H1 (cell line): ENCODE measurements around the gene SELENOS.

ENCODE experiments used
- CREB1 ChIP-seq: IDR thresholded peaks from 2 replicates; pipeline ENCODE4 v1.6.1; 2012; ENCODE audit warnings: inconsistent platforms
- EZH2 ChIP-seq: fragments of 200-600 bp; sonication (generic); IDR thresholded peaks from 2 replicates; pipeline ENCODE4 v1.7.1; 2012; ENCODE audit warnings: low read depth, mild to moderate bottlenecking, moderate library complexity, low read length, inconsistent platforms; ENCODE audit not compliant: severe bottlenecking
- POLR2A ChIP-seq, 2 experiments: IDR thresholded peaks; 1 replicate in 1 of 2; 2 replicates in 1 of 2; pipeline ENCODE4 v1.6.1; 2011; ENCODE audit warnings: low read depth in 2 of 2, low read length in 2 of 2, mild to moderate bottlenecking in 2 of 2; ENCODE audit errors: control extremely low read depth in 1 of 2
- RAD21 ChIP-seq, 2 experiments: IDR thresholded peaks in 1 of 2; conservative IDR thresholded peaks in 1 of 2; 2 replicates each; pipeline ENCODE4 v1.6.1; 2011; ENCODE audit warnings: low read depth in 2 of 2, low read length in 2 of 2, improper control_type of control experiment in 1 of 2, inconsistent platforms in 1 of 2, mild to moderate bottlenecking in 1 of 2, moderate library complexity in 1 of 2
- RXRA ChIP-seq: IDR thresholded peaks from 2 replicates; pipeline ENCODE4 v1.6.1; 2011; ENCODE audit warnings: low read depth, mild to moderate bottlenecking, low read length, moderate library complexity; ENCODE audit not compliant: insufficient read depth
- ZNF274 ChIP-seq: IDR thresholded peaks from 2 replicates; pipeline ENCODE4 v1.7.0; 2012; ENCODE audit warnings: low read length, borderline replicate concordance; ENCODE audit errors: extremely low read depth
- TF ChIP-seq, protein P1 (sequence below), 3 experiments: IDR thresholded peaks; 1 replicate in 2 of 3; 2 replicates in 1 of 3; pipeline versions ENCODE4 v1.5.1 to v1.6.1; 2011; ENCODE audit warnings: low read length in 3 of 3, mild to moderate bottlenecking in 3 of 3, inconsistent platforms in 2 of 3, low read depth in 1 of 3, moderate library complexity in 1 of 3; ENCODE audit not compliant: insufficient read depth in 1 of 3; ENCODE audit errors: control extremely low read depth in 1 of 3

DNA sequence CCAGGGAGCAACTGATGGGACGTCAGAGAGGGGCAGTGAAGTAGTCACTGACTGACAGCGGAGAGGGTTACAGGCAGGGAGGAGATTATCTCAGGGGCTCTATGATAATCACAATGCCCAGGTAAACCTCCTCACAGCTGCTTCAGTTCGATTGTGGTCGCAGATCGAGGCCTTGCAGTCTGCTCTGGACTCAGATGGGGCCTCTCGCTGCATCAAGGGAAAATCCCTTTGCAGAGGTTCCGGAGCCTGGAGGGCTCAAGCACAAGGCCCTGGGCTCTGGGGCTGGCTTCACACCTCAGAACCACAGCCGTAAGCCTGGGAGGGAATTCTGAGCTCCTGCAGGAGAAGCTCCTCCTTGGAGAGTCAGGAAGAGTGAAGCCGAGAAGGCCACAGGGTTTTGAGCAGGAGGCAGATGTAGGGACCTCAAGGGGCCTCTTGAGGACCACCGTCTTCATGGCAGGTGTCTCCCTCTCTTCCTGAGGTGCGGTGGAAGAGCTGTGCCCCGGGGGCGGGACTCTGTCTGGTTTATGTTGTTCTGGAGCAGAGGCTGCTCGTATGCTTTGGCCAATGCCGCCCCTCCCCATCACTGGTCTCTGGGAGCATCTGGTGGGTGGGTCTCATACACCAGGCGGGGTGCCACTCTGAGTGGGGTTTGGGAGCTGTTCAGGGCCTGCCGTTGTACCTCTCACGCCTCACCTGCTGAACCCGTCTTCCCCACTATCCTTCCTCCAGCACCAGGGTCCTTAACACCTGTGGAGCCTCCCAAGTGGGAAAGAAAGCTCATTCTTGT, 37.2 kb upstream of the SELENOS start:
- TF ChIP-seq POLR2A (IDR thresholded peaks at IDR 0.05; ENCODE audit: control extremely low read depth in 1 of 2, low read depth in 2 of 2, low read length in 2 of 2) (no peak), EZH2 (no peak), CREB1 (no peak), RAD21 (IDR thresholded peaks at IDR 0.05 in 1 of 2, conservative IDR thresholded peaks at IDR 0.05 in 1 of 2; ENCODE audit: low read depth in 2 of 2, low read length in 2 of 2) (no peak), RXRA (no peak), ZNF274 (no peak)
- TF ChIP-seq, protein P1, sequence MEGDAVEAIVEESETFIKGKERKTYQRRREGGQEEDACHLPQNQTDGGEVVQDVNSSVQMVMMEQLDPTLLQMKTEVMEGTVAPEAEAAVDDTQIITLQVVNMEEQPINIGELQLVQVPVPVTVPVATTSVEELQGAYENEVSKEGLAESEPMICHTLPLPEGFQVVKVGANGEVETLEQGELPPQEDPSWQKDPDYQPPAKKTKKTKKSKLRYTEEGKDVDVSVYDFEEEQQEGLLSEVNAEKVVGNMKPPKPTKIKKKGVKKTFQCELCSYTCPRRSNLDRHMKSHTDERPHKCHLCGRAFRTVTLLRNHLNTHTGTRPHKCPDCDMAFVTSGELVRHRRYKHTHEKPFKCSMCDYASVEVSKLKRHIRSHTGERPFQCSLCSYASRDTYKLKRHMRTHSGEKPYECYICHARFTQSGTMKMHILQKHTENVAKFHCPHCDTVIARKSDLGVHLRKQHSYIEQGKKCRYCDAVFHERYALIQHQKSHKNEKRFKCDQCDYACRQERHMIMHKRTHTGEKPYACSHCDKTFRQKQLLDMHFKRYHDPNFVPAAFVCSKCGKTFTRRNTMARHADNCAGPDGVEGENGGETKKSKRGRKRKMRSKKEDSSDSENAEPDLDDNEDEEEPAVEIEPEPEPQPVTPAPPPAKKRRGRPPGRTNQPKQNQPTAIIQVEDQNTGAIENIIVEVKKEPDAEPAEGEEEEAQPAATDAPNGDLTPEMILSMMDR (IDR thresholded peaks at IDR 0.05; ENCODE audit: control extremely low read depth in 1 of 3, insufficient read depth in 1 of 3, low read depth in 1 of 3, low read length in 3 of 3): no peak
